D341Med (cell line): ENCODE data around the gene CHAD.
"Not testable (repeated sequence)": the region's sequence is repeated elsewhere in the genome, so short reads cannot be mapped to it uniquely, and the experiment has no call there.

Experiments used
- DNase-seq: peaks from one replicate; pipeline ENCODE4 v3.0.0; 2012; ENCODE audit warnings: low spot score

CHAD gene

GRCh38 chr17:50473901-50474300, 5.2 kb upstream of the CHAD start:
- no peak for DNase-seq

- not testable (repeated sequence) for DNase-seq
Measured at GRCh38 chr17:50472761-50473161, 4.1 kb upstream of the CHAD start.

DNA sequence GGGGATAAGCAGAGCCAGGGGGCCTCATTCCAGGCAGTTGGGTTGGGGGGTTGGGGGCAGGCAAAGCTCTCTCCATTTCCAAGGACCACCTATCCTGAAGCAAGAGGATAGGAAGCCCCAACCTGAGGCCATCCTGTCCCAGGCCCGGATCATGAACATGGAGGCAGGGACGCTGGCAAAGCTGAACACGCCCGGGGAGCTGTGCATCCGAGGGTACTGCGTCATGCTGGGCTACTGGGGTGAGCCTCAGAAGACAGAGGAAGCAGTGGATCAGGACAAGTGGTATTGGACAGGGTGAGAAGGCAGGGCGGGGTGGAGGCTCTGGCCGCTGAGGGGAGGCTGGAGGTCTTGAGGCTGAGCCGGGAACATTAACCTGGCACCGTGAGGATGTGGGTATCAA, 3.6 kb upstream of the CHAD start:
- DNase-seq, result no peak

- DNase-seq, result no peak
Measured at GRCh38 chr17:50471009-50471905, 2.6 kb upstream of the CHAD start.

DNA sequence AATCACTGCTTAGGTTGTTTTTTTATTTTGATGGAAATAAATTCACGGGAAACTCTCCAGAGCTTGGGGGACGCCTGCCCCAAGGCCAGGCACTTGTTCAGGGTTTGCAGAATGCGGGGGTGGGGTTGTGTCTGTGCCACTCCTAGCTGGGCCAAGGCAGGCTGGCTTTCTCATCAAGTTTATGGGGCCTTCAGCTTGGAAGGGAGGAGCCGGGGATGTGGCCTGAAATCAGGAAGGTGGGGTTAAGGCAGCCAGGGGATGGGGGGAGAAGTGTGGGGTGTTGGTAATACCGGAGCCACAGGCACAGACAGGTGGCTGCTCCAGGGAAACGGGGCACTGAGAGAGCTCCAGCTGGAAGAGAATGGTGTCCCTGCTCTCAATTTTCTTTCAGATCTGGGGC, 1.7 kb upstream of the CHAD start:
- DNase-seq, result no peak

DNA sequence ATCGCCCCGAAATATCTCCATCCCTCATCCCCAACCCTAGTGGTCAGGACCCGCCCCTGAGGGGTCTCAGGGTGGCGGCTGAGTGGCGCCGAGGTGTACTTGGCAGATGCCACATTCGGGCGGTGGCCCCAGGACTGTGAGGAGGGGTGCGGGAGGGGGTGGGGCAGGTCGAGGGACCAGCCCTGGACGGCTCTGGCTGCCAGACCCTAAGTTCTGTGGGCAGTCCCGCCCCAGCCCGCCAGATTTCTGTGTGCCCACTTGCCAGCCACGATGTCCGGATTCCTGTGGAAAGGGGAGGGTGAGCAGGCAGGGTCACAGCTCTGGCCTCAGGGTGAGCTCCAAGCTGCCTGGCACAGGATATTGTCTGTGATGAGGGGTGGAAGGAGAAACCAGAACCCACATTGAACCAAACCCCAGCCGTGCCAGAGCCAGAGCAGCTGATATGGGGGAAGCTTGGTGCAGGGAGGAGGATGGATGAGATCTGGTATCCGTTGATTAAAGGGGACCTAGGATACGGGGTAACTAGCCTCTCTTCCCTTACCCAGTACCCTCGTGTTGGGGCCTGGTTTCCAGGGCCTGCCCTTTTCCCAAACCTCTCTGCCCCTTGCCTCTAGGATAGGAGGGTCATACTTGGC, 1.1 kb upstream of the CHAD start:
- no peak for DNase-seq

DNA sequence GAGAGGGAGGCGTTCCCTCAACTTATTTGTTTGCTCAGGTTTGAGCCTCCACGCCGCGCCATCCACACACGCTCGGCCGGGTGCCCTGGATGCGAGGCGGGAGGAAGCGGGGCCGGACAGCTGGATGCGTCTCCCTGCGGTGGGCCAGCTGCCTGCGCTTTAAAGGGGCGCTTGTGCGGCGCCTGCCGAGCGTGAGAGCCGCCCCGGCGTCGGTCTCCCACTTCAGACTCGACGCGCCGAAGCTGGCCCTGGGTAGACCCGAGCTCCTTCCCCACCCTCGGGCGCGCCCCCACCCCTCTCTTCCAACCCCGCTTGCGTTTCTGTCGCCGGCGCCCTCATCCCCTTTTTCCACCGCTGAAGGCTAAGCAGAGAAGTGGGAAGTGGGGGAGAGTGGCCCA, 527 bp upstream of the CHAD start:
- DNase-seq, result no peak

DNA sequence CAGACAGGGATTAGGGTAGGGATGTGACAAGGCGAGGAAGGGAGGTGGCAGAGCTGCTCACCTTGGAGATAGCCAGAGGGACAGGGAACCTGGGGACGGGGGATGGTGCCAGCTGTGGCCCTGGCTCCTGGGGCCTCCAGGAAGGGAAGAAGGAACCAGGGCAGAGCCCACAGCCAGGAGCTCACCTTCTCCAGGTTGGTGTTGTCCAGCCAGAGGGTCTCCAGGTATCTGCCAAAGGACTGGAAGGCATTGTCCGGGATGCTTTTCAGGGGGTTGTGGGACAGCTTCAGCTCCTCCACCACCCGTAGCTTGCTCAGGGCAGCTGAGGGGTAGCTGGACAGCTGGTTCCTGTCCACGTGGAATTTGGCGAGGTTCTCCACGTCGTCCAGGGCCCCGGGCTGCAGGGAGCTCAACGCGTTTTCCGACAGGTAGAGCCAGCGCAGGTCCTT, 801 bp downstream of the CHAD start:
- no peak for DNase-seq

GRCh38 chr17:50467114-50467854, 1.4 kb downstream of the CHAD start:
- DNase-seq, result no peak

- DNase-seq, result no peak
Measured at GRCh38 chr17:50466371-50467113, 2.1 kb downstream of the CHAD start.

DNA sequence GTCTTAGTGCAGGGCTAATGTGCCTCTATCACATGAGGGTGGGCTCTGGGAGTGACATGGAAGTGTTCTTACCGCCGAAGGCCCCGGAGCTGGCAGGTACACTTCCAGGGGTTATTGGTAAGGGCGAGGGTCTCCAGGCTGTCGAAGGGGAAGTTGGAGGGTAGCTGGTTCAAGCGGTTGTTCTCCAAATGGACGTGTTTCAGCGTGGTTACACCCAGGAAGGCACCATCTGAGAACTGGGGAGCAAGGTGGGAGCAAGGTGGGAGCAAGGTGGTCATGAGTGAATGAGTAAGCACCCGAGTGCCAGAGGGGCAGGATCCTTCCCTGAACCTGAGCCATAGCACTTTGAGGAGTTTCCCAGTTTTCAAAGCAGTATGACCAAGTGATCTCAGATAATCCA, 3.0 kb downstream of the CHAD start:
- no peak for DNase-seq

- no peak for DNase-seq
Measured at GRCh38 chr17:50465171-50465570, 3.5 kb downstream of the CHAD start.

DNA sequence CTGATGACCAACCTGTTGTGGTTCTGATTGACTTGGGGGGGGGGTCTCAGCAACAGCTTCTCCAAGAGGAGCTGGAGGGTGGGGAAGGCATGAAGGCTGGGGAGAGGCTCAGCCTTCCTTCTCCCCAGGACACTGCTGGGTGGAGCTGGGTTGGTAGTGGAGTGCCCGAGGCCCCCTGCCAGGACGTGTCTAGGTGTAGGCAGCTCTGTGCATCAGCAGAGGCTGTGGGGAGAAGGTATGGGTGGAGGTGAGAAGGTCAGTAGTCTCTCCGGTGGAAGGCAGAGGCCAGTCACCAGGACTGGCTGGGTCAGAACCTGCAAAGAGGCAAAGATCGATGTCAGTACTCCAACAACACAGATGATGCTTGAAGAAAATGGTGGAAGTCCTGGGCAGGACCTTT, 3.9 kb downstream of the CHAD start:
- DNase-seq, result no peak

GRCh38 chr17:50464121-50464520, 4.6 kb downstream of the CHAD start:
- DNase-seq, result no peak

DNA sequence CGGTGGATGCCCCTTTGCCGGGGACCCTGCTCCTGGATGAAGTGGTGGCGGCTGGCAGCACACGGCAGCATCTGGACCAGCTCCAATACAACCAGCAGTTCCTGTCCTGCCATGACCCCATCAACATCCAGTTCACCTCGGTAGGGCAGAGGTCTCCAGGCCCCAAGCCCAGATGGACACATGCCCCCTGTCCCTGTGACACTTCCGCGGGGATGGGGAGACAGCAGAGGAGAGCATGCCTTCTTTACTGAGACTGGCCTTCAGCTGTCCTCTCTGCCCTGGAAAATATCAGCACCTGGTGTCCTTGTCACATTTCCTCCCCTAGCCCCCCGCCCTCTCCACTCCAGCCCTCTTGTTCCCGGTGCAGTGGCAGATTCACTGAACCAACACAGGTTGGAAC, 6.2 kb downstream of the CHAD start:
- no peak for DNase-seq

- no peak for DNase-seq
Measured at GRCh38 chr17:50461550-50462132, 7.0 kb downstream of the CHAD start.

GRCh38 chr17:50460831-50461526, 7.7 kb downstream of the CHAD start:
- no peak for DNase-seq

DNA sequence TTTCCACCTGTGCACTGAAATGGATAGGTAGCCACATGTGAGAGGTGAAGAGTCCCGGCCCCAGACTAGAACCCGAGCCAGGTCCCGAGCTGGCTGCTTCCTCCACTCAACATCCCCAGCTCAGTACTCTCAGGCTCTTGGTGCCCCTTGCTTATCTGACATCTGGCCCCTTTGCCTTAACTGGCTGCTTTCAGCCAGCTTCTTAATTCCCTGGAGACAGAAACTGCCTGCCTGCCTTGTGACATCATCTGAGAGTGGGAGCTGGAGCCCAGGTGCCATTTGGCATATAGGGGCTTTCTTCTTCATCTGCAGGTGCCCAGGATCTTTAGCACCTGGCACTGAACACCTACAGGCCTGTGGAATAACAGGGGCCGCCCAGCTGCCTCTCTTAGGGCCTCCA, 8.9 kb downstream of the CHAD start:
- DNase-seq, result no peak

DNA sequence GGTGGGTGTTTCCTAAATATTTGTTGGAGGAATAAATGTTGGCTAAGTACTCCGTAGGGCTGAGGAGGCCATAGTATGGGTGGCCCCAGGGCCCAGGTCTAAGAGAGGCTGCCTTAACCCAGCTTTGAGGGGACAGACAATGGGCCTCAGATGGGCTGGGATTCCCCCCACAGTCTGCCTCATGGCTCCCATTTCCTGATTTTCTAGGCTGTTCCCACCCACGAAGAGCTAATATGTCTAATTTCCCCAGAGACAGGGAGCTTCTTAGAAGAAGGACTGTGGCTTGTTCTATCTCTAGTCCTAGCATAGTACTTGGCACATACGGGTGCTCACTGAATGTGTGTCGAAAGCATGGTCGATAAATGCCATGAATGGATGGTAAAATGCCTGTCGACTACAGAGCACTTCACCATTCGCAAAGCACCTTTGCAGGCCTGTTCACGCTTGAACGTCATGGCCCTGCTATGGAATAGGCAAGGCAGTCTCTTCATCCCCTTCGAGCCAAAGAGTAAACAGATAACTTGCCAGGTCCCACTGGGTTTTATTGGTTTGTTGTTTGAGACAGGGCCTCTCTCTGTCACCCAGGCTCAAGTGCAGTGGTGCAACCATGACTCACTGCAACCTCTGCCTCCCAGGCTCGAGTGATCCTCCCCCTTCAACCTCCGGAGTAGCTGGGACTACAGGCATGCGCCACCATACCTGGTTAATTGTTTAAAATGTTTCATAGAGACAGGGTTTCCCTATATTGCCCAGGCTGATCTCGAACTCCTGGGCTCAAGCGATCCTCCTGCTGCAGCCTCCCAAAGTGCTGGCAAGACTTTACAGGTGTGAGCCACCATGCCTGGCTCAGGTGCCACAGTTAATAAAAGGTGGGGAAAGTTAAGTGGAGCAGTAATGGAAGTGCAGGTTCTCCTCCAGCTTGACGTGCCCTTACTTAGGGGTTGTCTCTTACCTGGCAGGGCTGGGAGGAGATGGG, 9.7 kb downstream of the CHAD start:
- no peak for DNase-seq

DNA sequence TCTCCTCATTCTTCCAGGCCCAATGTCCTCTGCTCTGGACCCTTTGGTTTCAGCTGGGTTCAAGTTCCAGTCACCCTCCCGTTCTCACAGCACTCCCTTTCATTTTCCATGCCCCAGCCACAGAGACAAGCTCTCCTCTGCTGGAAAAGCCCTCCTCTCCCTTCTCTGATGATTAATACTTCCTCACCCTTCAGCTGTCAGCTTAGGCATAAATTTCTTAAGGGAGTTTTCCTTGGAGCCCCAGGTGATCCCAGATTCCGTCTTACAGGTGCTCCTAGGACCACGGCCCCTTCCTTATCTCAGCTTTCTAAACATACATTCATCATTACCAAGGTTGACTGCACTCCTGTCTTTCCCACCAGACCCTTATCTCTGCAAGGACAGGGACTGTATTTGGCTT, 10.4 kb downstream of the CHAD start:
- DNase-seq, result no peak
